Subcutaneous abdominal adipose tissue (tissue), 5 donors: ENCODE results near the gene PROP1.
"Not testable (repeated sequence)": the region's sequence is repeated elsewhere in the genome, so short reads cannot be mapped to it uniquely, and the experiment has no call there.

Experiments
- H3K27ac ChIP-seq: one replicate; pipeline ENCODE4 v1.7.0; 2013; ENCODE audit warnings: low read depth, mild to moderate bottlenecking, inconsistent platforms, low read length, moderate library complexity
- H3K27me3 ChIP-seq, 5 donors: one replicate each; pipeline ENCODE4 v1.7.0; 2013; ENCODE audit warnings: low read length in 5 of 5, inconsistent platforms in 1 of 5; ENCODE audit not compliant: control insufficient read depth in 5 of 5, insufficient read depth in 4 of 5
- H3K36me3 ChIP-seq, 5 donors: one replicate each; pipeline ENCODE4 v1.7.0; 2013; ENCODE audit warnings: low read length in 5 of 5; ENCODE audit not compliant: control insufficient read depth in 5 of 5, insufficient read depth in 5 of 5
- H3K4me1 ChIP-seq, 5 donors: one replicate each; pipeline ENCODE4 v1.7.0; 2013; ENCODE audit warnings: low read length in 5 of 5, mild to moderate bottlenecking in 3 of 5, moderate library complexity in 1 of 5; ENCODE audit not compliant: control insufficient read depth in 5 of 5, insufficient read depth in 5 of 5
- H3K4me3 ChIP-seq, 5 donors: one replicate each; pipeline ENCODE4 v1.7.0; 2013; ENCODE audit warnings: low read length in 5 of 5, low read depth in 1 of 5
- H3K9ac ChIP-seq, 5 donors: one replicate each; pipeline ENCODE4 v1.7.0; 2013; ENCODE audit warnings: low read length in 5 of 5, mild to moderate bottlenecking in 4 of 5, moderate library complexity in 3 of 5
- H3K9me3 ChIP-seq, 5 donors: one replicate each; pipeline ENCODE4 v1.7.0; 2013; ENCODE audit warnings: low read length in 5 of 5; ENCODE audit not compliant: control insufficient read depth in 5 of 5
- donor health status: healthy.
- donor health status: healthy.
- donor health status: healthy.
- donor health status: healthy.
- donor health status: healthy.

Gene PROP1

GRCh38 chr5:177995691-177996595, at the start of gene PROP1:
Gene PROP1 (minus strand): TSS chr5:177996242. CDS start chr5:177995933, 309 bp downstream.
- Histone ChIP-seq H3K9ac (no peak within 1 kb of the TSS), H3K9me3 (no peaks in the 10 kb centered on the region), H3K4me3 (no peak within 1 kb of the TSS), H3K36me3 (no peaks in the 10 kb centered on the region), H3K4me1 (no peaks in the 10 kb centered on the region), H3K27ac (no peak within 1 kb of the TSS), H3K27me3 (peaks cover 9 to 28% (median 13%) of the 10 kb centered on the region in 5 donors)

DNA sequence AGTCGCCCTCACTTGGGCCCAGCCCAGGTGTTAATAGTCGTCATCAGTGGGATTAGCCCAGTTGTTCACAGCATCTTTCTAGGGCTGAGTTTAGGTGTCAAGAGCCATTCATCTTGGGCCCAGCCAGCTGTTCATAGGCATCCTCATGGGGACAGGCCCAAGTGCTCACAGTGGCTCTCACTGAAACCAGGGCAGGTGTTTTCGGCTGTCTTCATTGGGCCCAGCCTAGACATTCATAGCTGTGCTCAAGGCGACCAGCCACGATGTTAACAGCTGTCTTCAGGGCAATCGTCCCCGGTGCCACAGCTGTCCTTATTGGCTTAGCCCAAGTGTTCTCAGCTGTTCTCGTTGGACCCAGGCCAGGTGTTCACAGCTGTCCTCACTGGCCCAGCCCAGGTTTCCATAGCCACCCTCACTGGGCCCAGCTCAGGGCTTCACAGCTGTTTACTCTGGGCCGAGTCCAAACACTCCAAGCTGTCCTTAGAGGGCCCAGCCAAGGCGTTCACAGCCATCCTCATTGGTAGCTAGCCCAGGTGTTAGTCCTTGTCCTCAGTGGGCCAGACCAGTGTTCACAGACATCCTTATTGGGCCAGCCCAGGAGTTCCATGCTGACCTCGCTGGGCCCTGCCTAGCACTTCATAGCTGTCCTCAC, 23.5 kb upstream of the PROP1 start:
- not testable (repeated sequence) for H3K4me3 ChIP-seq, H3K4me1 ChIP-seq, H3K9me3 ChIP-seq, H3K27me3 ChIP-seq, H3K9ac ChIP-seq, H3K36me3 ChIP-seq, H3K27ac ChIP-seq

DNA sequence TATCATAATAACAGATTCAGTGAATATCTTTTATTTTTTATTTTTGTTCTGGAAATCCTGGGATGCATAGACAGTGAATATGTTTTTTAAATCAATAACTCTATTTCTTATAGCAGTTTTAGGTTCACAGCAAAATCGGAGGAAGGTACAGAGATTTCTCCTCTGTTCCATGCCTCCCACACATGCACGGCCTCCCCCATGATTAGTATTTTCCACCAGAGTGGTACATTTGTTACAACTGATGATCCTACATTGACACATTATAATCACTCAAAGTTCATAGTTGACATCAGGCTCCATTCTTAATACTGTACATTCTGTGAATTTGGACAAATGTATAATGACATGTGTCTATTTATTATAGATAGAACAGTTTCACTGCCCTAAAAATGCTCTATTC, 16.7 kb upstream of the PROP1 start:
- H3K4me1 ChIP-seq, H3K36me3 ChIP-seq, H3K9ac ChIP-seq, H3K27me3 ChIP-seq, H3K9me3 ChIP-seq, H3K27ac ChIP-seq, H3K4me3 ChIP-seq: not testable (repeated sequence)

GRCh38 chr5:178011816-178012554, 15.9 kb upstream of the PROP1 start:
- H3K27me3 ChIP-seq, H3K9me3 ChIP-seq, H3K4me3 ChIP-seq, H3K9ac ChIP-seq, H3K4me1 ChIP-seq, H3K36me3 ChIP-seq, H3K27ac ChIP-seq: not testable (repeated sequence)

GRCh38 chr5:178007272-178007671, 11.2 kb upstream of the PROP1 start:
- not testable (repeated sequence) for H3K4me3 ChIP-seq, H3K36me3 ChIP-seq, H3K27ac ChIP-seq, H3K9ac ChIP-seq, H3K4me1 ChIP-seq, H3K9me3 ChIP-seq, H3K27me3 ChIP-seq

DNA sequence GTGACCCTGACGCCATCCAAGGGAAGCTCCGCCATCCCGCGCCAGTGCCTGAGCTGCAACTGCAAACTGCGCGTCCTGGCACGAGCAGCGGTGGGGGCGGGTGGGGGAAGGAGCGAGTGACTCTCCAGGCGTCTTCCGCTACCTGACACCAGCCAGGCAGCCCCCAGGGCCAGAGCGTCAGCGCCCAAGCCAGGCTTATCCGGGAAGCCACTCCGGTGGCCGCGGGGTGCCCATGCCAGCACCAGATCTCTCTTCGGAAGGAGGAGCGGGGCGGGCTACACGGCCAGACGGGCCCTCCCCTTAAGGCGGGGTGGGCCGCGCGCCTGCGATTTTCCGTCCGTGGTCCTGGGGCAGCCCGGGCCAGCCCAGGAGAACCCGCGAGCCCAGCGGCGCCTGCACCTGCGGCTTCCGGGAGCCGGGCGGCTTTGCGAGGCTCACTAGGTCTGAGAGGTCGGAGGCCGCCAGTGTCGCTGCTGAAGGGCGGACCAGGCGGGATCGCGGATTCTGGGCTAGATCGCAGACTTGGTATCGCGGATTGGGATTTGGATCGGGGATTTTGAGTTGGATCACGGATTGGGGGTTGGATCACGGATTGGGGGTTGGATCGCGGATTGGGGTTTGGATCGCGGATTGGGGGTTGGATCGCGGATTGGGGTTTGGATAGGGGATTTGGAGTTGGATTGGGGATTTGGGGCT, 10.6 kb upstream of the PROP1 start:
- H3K27ac ChIP-seq, H3K9ac ChIP-seq, H3K4me1 ChIP-seq, H3K4me3 ChIP-seq, H3K27me3 ChIP-seq, H3K9me3 ChIP-seq, H3K36me3 ChIP-seq: not testable (repeated sequence)

GRCh38 chr5:178006181-178006535, 10.1 kb upstream of the PROP1 start:
- H3K27me3 ChIP-seq, H3K4me1 ChIP-seq, H3K9ac ChIP-seq, H3K36me3 ChIP-seq, H3K27ac ChIP-seq, H3K4me3 ChIP-seq, H3K9me3 ChIP-seq: not testable (repeated sequence)

- H3K36me3 ChIP-seq, result no peaks in the 10 kb centered on the region
- peaks cover 9 to 28% (median 13%) of the 10 kb centered on the region in 5 donors for H3K27me3 ChIP-seq
- no peaks in the 10 kb centered on the region for H3K4me1 ChIP-seq
- H3K27ac ChIP-seq, result no peak overlapping the region
- no peaks in the 10 kb centered on the region for H3K9me3 ChIP-seq
- no peak overlapping the region for H3K9ac ChIP-seq
- H3K4me3 ChIP-seq, result no peak overlapping the region
Measured at GRCh38 chr5:177997846-177998245, 1.8 kb upstream of the PROP1 start.

GRCh38 chr5:177997319-177997670, 1.3 kb upstream of the PROP1 start:
- no peaks in the 10 kb centered on the region for H3K9me3 ChIP-seq
- no peak overlapping the region for H3K4me3 ChIP-seq
- H3K4me1 ChIP-seq, result no peaks in the 10 kb centered on the region
- peaks cover 9 to 28% (median 13%) of the 10 kb centered on the region in 5 donors for H3K27me3 ChIP-seq
- no peaks in the 10 kb centered on the region for H3K36me3 ChIP-seq
- no peak overlapping the region for H3K27ac ChIP-seq
- no peak overlapping the region for H3K9ac ChIP-seq
